ENCODE data around the gene TPO.

DNA sequence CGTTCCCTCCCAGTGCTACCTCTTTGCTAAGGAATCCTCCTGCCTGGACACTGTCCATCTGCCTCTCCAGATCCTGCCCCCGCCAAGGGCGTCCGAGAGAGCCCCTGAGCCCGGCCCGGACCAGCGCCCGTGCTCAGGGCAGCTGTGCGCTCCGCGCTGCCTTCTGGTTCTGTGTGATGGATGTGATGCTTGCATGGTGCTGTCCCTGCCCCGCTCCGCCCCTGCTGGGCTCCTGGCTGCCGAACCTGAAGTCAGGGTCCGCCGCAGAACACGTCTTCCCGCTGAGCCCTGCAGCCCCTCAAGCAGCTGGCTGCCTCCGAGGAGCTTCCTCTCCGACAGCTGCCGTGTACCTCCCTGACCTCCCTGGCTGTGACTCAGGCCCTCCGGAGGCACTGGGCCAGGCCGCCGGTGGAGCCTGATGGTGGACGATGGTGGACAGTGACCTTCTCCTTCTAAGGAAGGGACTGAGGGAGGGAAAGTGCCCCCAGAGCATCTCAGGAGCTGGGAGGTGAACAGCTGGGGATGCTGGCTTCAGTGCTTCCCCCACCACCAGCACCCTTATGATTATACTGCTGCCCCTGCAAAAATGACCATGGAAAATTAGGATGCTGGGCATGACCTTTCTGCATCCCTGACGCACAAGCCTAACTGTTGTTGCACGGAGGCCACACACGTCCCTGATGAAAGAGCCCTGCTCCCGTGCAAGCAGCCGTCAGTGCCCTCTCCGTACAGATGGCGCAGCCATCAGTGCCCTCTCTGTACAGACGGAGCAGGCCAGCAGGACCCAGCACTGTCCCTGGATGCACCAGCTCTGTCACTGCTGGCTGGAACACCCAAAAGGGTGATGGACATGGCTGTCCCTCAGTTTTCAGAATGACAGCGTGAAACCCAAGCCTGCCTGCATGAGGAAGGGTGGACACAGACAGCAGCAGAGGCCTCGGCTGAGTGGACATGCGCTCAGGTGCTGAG lies 99.3 kb downstream of the TPO start:
- TF ChIP-seq, protein P1, sequence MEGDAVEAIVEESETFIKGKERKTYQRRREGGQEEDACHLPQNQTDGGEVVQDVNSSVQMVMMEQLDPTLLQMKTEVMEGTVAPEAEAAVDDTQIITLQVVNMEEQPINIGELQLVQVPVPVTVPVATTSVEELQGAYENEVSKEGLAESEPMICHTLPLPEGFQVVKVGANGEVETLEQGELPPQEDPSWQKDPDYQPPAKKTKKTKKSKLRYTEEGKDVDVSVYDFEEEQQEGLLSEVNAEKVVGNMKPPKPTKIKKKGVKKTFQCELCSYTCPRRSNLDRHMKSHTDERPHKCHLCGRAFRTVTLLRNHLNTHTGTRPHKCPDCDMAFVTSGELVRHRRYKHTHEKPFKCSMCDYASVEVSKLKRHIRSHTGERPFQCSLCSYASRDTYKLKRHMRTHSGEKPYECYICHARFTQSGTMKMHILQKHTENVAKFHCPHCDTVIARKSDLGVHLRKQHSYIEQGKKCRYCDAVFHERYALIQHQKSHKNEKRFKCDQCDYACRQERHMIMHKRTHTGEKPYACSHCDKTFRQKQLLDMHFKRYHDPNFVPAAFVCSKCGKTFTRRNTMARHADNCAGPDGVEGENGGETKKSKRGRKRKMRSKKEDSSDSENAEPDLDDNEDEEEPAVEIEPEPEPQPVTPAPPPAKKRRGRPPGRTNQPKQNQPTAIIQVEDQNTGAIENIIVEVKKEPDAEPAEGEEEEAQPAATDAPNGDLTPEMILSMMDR (IDR thresholded peaks at IDR 0.05; ENCODE audit: poor library complexity, severe bottlenecking): no peak
- TF ChIP-seq POLR2AphosphoS5 (IDR thresholded peaks at IDR 0.05) (no peak), SMC3 (conservative IDR thresholded peaks at IDR 0.05; ENCODE audit: poor library complexity) (no peak)
- TF ChIP-seq, protein P2, sequence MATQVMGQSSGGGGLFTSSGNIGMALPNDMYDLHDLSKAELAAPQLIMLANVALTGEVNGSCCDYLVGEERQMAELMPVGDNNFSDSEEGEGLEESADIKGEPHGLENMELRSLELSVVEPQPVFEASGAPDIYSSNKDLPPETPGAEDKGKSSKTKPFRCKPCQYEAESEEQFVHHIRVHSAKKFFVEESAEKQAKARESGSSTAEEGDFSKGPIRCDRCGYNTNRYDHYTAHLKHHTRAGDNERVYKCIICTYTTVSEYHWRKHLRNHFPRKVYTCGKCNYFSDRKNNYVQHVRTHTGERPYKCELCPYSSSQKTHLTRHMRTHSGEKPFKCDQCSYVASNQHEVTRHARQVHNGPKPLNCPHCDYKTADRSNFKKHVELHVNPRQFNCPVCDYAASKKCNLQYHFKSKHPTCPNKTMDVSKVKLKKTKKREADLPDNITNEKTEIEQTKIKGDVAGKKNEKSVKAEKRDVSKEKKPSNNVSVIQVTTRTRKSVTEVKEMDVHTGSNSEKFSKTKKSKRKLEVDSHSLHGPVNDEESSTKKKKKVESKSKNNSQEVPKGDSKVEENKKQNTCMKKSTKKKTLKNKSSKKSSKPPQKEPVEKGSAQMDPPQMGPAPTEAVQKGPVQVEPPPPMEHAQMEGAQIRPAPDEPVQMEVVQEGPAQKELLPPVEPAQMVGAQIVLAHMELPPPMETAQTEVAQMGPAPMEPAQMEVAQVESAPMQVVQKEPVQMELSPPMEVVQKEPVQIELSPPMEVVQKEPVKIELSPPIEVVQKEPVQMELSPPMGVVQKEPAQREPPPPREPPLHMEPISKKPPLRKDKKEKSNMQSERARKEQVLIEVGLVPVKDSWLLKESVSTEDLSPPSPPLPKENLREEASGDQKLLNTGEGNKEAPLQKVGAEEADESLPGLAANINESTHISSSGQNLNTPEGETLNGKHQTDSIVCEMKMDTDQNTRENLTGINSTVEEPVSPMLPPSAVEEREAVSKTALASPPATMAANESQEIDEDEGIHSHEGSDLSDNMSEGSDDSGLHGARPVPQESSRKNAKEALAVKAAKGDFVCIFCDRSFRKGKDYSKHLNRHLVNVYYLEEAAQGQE (IDR thresholded peaks at IDR 0.05; ENCODE audit: borderline replicate concordance): no peak
